ENCODE results near the gene RAB11FIP4.
A peak's percentile ranks its signal among the peaks of the same experiment; 100 is the strongest.

RAB11FIP4 gene

DNA sequence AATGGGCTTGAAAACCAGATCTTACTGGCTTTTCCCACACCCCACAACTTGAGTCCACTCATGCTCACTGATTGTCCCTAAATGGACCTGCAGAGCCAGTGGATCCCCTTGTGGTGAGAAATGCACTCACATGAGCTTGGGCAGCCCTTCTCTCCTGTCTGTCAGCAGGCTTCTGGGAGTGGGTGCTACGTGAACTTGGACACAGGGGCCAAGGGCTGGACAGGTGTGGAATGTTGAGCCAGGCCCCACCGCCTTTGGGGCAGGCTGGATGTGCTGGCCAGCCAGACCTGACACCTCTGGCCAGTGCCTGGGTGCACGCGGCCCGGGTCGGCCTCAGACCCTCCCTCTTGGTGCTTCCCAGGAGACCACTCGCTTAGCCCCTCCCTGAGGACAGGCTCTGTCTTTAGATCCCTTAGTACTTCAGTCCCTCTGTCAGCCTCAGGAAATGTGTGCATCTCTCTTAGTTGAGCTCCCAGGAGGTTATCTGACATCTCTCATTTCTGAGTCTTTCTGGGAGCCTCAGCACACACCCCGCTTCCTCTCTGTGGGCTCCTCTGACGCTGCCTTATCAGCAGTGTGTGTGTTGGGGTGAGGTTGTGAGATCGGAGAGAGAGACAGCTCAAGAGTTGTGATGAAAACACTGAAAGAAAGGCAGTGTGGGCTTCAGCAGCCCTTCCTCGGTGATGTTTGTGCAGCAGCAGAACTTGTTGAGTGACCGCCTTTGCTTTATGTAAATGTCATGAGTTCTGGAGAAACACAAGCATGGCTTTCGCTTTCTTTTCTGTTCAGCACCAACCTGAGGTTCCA lies 117.0 kb downstream of the RAB11FIP4 start:
- DNase-seq = peak in 2 of 4 experiments; percentile 45 to 50

- DNase-seq = no peak
Measured at GRCh38 chr17:31509095-31509804, 117.8 kb downstream of the RAB11FIP4 start.

DNA sequence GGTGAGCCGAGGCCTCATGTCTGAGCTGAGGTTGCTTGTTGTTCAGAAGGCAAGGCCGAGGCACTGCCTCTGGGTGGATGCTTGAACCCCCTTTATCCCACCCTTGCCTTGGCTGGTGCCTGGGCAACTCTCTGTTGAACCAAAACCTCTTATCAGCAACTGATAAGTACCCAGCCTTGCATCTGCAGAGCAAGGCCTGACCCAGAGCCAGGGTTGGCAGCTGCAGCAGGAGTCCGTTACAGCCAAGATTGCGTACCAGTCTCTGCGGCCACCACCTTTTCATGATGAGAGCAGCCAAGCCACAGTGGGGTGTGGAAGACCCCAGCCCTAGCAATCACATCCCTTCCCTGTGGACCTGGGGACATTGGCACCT lies 118.3 kb downstream of the RAB11FIP4 start:
- DNase-seq = no peak

DNA sequence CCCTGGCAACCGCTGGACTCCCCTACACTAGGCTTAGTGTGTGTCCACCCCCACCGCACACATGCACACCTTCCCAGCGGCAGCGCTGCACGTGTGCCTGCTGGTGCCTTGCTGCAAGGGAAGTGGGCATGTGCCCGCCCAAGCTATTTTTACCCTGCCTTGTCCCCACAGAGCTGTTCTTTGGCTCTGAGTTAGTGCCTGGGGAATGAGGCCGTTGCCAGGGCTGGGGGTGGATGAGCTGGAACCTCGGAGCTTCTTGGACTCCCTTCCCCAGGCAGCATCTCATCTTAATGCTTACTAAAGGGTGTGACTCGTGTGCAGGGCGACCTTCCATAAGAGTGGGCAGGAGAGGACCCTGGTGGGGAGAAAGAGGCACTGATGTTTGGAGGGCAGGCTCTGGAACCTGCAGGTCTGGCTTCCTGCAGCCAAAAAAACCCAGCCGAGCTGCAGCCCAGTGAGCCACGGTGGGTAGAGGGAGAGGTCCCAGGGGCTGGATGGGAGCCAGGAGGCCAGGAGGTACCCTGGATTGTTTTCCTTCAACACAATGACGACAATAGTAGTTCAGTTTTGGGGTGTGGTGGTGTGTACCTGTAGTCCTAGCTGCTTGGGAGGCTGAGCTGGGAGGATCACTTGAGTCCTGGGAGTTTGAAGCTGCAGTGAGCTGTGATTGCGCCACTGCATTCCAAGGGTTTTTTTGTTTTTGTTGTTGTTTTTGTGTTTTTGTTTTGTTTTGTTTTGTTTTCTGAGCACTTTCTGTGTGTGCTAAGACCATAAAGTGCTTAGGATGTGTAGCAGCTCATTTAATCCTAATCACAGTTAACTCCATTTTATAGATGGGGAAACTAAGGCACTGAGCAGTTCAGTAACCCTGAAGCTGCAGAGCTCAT lies 119.1 kb downstream of the RAB11FIP4 start:
- DNase-seq = peak in 1 of 4 experiments; percentile 33

DNA sequence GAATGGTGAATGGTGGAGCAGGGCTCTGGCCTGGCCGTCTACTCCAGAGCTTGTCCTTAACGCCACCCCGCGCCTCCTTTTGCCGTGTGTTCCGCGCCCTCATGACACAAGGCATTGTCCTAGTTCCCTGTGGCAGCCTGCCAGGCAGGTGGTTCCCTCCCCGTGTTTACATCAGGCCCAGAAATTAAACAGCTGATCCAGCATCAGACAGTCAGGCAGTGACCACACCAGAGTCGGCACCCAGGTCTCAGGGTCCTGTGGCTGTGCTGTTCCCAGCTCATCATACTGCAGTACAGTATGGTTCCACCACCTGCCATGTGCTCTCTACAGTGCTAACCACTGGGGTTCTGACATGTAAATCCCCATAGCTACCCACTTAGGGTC lies 119.7 kb downstream of the RAB11FIP4 start:
- no peak for DNase-seq

- no peak for DNase-seq
Measured at GRCh38 chr17:31511580-31511979, 120.1 kb downstream of the RAB11FIP4 start.

DNA sequence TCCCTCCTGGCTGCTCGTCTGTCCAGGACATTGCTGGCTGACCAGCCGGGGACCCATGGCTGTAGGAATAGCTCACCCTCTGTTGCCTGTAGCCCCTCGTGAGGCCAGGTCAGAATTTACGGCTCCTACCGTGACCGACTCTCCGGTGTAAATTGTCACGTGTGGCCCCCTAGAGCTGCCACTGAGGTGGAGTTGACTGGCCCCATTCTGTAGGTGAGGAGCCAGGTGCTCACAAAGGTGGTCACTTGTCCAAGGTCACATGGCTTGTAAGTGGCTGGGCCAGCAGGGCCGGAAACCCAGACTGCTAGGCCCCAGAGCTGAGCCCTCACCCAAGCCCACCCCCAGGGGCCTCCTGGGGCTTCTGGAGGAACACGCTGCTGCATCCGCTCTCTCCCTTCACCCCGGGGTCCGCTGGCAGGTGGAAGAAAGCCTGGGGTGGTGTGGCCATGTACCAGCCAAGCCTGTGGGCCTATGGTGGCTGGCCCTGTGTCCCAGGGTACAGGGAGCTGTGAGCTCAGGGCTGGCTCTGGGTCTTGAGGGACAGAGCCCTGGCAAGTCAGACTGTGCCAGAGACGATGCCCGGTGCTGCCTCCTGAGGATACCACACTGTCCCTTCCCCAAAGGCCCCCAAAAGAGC lies 120.7 kb downstream of the RAB11FIP4 start:
- no peak for DNase-seq

DNA sequence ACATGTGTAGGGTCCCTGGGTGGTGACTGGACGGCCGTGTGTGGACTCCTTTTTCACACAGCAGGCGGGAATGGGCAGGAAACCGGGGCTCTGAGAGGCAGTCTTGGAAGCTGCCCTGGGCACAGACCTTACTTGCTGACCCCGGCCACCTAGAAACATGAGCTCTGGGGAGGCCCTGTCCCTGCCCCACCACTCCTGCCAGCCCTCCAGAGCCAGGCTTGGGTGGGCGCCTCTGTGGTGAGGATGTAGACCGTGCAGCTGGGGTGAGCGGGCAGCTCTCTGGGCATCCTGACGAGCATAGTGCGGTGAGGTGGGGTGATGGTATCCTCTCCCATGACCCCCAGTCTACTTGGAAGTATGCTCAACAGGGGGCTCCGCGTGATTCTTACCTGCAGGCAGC lies 121.3 kb downstream of the RAB11FIP4 start:
- no peak for DNase-seq

- DNase-seq = no peak
Measured at GRCh38 chr17:31513731-31514427, 122.4 kb downstream of the RAB11FIP4 start.

GRCh38 chr17:31515267-31515666 lies 123.8 kb downstream of the RAB11FIP4 start:
- DNase-seq = no peak

- no peak for DNase-seq
Measured at GRCh38 chr17:31517524-31517923, 126.0 kb downstream of the RAB11FIP4 start.

DNA sequence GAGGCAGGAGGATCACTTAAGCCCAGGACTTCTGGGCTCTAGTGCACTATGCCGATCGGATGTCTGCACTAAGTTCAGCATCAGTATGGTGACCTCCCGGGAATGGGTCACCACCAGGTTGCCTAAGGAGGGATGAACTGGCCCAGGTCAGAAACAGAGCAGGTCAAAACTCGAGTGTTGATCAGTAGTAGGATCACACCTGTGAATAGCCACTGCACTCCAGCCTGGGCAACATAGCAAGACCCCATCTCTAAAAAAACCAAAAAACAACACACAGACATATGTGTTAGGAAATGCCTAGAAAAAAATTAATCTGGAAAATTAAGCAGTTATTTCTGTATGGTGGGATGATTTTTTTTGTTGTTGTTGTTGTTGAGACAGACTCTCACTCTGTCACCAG lies 127.0 kb downstream of the RAB11FIP4 start:
- no peak for DNase-seq

DNA sequence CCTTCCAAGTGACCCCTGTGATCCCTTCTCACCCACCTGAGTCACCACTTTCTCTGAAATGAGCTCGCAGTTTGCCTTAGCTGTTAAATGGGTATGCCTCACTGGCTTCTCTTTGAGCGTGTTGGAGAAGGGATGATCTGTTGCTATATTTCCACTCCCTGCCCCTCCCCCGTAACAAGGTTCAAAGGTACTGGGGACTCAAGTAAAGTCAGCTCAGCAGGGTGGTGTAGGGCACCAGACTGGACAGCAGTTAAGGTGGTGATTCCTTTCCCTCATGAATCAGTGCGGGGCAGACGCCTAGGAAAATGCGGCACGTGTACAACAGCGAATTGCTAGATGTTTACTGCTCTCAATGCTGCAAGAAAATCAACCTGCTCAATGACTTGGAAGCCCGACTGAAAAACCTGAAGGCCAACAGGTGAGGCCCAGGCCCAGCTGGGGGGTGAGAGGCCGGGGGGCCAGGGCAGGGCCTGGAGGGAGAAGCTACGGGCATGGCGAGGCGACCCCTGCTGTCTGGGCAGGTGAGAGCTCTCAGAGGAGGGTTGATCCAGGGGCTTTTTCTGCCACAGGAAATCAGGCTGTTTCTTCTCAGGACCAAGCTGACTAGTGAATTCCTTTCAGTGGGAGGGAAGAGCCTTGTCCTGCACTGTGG lies 130.3 kb downstream of the RAB11FIP4 start:
- DNase-seq = no peak

DNA sequence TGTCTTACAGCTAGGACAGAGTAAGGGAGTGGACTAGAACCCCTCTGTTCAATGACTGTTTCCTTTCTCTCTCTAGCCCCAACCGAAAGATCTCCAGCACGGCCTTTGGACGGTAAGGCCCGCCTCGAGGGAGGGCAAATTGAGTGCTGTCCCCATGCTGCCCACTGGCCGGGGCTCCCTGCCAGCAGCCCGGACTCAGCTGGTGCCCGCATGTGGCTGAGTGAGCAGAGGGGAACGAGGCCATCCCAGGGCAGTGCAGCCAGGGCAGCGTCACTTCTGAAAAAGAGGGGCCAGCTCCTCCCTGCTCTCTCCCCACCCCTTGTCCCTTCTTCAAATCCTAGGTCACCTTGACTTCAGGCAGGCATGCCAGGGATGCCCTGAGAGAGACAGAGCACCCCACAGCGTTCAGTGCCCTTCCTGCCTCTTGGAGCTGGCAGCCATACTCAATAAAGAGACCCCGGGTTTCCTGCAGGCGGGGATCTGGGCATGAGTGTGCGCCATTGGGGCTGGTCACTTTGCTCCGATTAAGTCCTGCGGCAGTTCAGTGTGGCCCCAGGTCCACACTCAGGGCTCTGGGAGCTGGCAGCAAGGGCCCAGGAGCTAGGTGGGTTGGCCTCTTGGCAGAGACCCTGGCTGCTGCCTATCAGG lies 130.9 kb downstream of the RAB11FIP4 start:
- DNase-seq = no peak

DNA sequence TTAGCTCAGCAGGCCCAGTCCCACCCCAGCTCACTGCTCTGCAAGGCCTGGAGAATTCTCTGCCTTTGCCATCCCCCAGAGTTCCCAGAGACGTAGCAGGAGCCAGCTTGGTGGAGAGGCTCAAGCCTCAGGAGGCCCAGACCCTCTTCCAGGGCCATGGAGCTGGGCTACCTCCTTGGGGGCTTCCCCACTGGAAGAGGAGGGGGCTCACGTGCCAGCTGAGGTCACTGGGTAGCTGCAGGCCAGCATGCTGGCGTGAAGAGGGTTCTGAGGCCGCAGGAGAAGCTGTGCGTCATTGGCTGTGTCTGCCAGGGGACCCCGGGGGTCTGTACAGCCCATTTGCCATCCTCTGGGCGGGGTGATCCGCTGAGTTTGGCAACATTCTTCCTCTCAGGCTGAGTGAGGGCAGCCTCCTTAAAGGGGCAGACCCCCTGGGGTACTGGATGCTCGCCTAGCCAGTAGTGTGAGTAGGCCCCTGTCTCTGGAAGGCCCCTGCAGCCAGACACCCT lies 131.6 kb downstream of the RAB11FIP4 start:
- DNase-seq = no peak

GRCh38 chr17:31523862-31524730 lies 132.6 kb downstream of the RAB11FIP4 start:
- no peak for DNase-seq

- peak; percentile 88 to 97 (median 90) for DNase-seq
Measured at GRCh38 chr17:31524926-31525800, 133.7 kb downstream of the RAB11FIP4 start.

DNA sequence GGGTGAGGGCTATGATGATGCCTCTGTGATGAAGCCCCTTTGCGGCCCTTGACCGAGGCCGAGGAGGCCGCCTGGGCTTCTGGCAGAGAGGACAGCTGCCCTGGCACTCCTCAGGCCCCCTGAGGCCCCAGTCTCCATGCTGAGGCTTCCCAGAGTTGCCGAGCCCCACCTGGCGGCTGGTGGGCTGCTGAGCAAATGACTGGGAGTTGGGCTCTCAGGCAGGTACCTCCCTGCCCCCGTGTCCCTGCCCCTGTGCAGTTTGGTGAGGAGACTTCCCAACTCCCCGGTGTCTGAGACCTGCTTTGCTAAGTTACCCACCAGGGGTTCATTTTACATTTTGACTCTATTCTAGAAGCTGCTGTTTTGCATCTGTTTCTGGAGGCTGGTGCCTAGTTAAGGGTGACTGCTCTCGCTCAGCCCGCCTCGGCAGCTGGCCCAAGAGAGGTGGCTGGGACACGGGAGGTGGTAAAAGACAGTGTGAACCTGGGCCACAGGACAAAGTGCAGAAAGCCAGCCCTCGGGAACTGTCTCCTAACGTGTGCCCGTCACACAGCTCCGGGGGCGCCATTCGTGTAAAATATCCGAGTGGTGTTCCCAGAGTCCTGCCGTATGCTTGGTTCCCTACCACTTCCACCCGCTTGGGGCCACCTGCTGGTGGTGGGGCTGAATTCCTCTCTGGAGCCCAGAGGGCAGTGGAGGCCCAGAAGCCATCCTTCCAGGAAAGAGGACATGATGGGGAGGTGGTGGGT lies 134.5 kb downstream of the RAB11FIP4 start:
- DNase-seq = no peak

All from activated naive CD4-positive, alpha-beta T cell (primary cell).